HG03196 (cell line): ENCODE data around the gene DCUN1D2.
"Not testable (repeated sequence)": the region's sequence is repeated elsewhere in the genome, so short reads cannot be mapped to it uniquely, and the experiment has no call there.

Source experiments
- ATAC-seq: cut with Tn5 transposase; IDR thresholded peaks from one replicate; pipeline ENCODE4 v1.9.1; 2021; ENCODE audit not compliant: unreplicated experiment

Gene DCUN1D2

GRCh38 chr13:113468472-113469201 is 21.9 kb downstream of the DCUN1D2 start:
- no peak for ATAC-seq

- no peak for ATAC-seq
These were observed 22.5 kb downstream of the DCUN1D2 start for GRCh38 chr13:113468029-113468428.

GRCh38 chr13:113466383-113466782 is 24.1 kb downstream of the DCUN1D2 start:
- no peak for ATAC-seq

GRCh38 chr13:113465300-113465699 is 25.2 kb downstream of the DCUN1D2 start:
- ATAC-seq: no peak

GRCh38 chr13:113464476-113464875 is 26.0 kb downstream of the DCUN1D2 start:
- ATAC-seq: no peak

- no peak for ATAC-seq
These were observed 29.3 kb downstream of the DCUN1D2 start for GRCh38 chr13:113461022-113461751.

- ATAC-seq: no peak
These were observed 29.9 kb downstream of the DCUN1D2 start for GRCh38 chr13:113460599-113460998.

GRCh38 chr13:113460064-113460555 is 30.4 kb downstream of the DCUN1D2 start:
- ATAC-seq: no peak

- ATAC-seq: no peak
These were observed 32.1 kb downstream of the DCUN1D2 start for GRCh38 chr13:113458253-113459065.

GRCh38 chr13:113457510-113457909 is 33.0 kb downstream of the DCUN1D2 start:
- ATAC-seq: no peak

- no peak for ATAC-seq
These were observed 34.3 kb downstream of the DCUN1D2 start for GRCh38 chr13:113456116-113456702.

- no peak for ATAC-seq
These were observed 35.1 kb downstream of the DCUN1D2 start for GRCh38 chr13:113455384-113455783.

- ATAC-seq: no peak
These were observed 35.6 kb downstream of the DCUN1D2 start for GRCh38 chr13:113454936-113455335.

- no peak for ATAC-seq
These were observed 37.3 kb downstream of the DCUN1D2 start, which contains the start of gene ADPRHL1 for GRCh38 chr13:113452942-113453901. Gene ADPRHL1 (minus strand): TSS chr13:113453488. CDS start chr13:113453437, 51 bp downstream.

- no peak for ATAC-seq
These were observed 38.0 kb downstream of the DCUN1D2 start for GRCh38 chr13:113452466-113452865.

GRCh38 chr13:113451951-113452421 is 38.5 kb downstream of the DCUN1D2 start:
- ATAC-seq: no peak

- not testable (repeated sequence) for ATAC-seq
These were observed 39.5 kb downstream of the DCUN1D2 start for GRCh38 chr13:113450861-113451620.

- ATAC-seq: not testable (repeated sequence)
These were observed 40.2 kb downstream of the DCUN1D2 start for GRCh38 chr13:113450348-113450744.
